GM21723 (cell line): ENCODE data around the gene ARMC6.

Experiments
- ATAC-seq: cut with Tn5 transposase; IDR thresholded peaks from one replicate; pipeline ENCODE4 v1.9.1; 2021; ENCODE audit warnings: mild to moderate bottlenecking, moderate library complexity; ENCODE audit not compliant: unreplicated experiment

Gene ARMC6

GRCh38 chr19:19033426-19034203 lies at the start of gene ARMC6, which contains the start of gene SUGP2:
Gene ARMC6 (plus strand): TSS chr19:19033603. CDS start chr19:19034210, 607 bp downstream.
Gene SUGP2 (minus strand): TSS chr19:19033517. CDS start chr19:19031071, 2,446 bp downstream.
- ATAC-seq, result peak; percentile 66

GRCh38 chr19:18984251-18984650 lies 49.2 kb upstream of the ARMC6 start:
- no peak for ATAC-seq

- ATAC-seq, result no peak
These were observed 48.1 kb upstream of the ARMC6 start for GRCh38 chr19:18985257-18985656.

GRCh38 chr19:18987456-18987855 lies 45.9 kb upstream of the ARMC6 start:
- ATAC-seq, result no peak

- no peak for ATAC-seq
These were observed 44.1 kb upstream of the ARMC6 start for GRCh38 chr19:18989316-18989715.

GRCh38 chr19:18990128-18990708 lies 43.2 kb upstream of the ARMC6 start:
- ATAC-seq, result no peak

GRCh38 chr19:18991006-18991405 lies 42.4 kb upstream of the ARMC6 start:
- no peak for ATAC-seq

GRCh38 chr19:18991468-18991867 lies 41.9 kb upstream of the ARMC6 start:
- no peak for ATAC-seq

- no peak for ATAC-seq
These were observed 40.7 kb upstream of the ARMC6 start for GRCh38 chr19:18992696-18993095.

GRCh38 chr19:18993115-18993514 lies 40.3 kb upstream of the ARMC6 start:
- ATAC-seq, result no peak

- no peak for ATAC-seq
These were observed 37.6 kb upstream of the ARMC6 start for GRCh38 chr19:18995804-18996241.

GRCh38 chr19:18996351-18996750 lies 37.1 kb upstream of the ARMC6 start:
- no peak for ATAC-seq

GRCh38 chr19:18996796-18997394 lies 36.5 kb upstream of the ARMC6 start:
- ATAC-seq, result no peak

GRCh38 chr19:18998276-18998675 lies 35.1 kb upstream of the ARMC6 start:
- ATAC-seq, result no peak

GRCh38 chr19:18999016-18999758 lies 34.2 kb upstream of the ARMC6 start:
- no peak for ATAC-seq

GRCh38 chr19:18999896-19000620 lies 33.3 kb upstream of the ARMC6 start:
- ATAC-seq, result no peak

GRCh38 chr19:19004144-19004543 lies 29.3 kb upstream of the ARMC6 start:
- no peak for ATAC-seq

GRCh38 chr19:19006213-19006612 lies 27.2 kb upstream of the ARMC6 start:
- no peak for ATAC-seq

GRCh38 chr19:19009951-19010350 lies 23.5 kb upstream of the ARMC6 start:
- no peak for ATAC-seq

GRCh38 chr19:19010551-19010950 lies 22.9 kb upstream of the ARMC6 start:
- no peak for ATAC-seq

GRCh38 chr19:19021115-19021514 lies 12.3 kb upstream of the ARMC6 start:
- ATAC-seq, result no peak
